ENCODE results near the gene B4GAT1. TPM values are rescaled to one million over a fixed set of nuclear protein-coding genes. Genes with fewer than 3 reads are reported as not detected.
A peak's percentile ranks its signal among the peaks of the same experiment; 100 is the strongest.

B4GAT1 gene
- total and polyA plus RNA-seq, 9 of the 15 experiments (the other 6 are each of a cell fraction or from before 2014, with no cell fraction given) = 0.86 to 9.5 (median 3.8) TPM

GRCh38 chr11:66311965-66312548 is 35.4 kb downstream of the B4GAT1 start (continued):
- TF ChIP-seq ATF6 (CRISPR knock-in tag; IDR thresholded peaks at IDR 0.05) (peak; percentile 52; the same call in 1 of the 2 replicates), SMARCE1 (IDR thresholded peaks at IDR 0.05) (peak; percentile 74; the same call in 1 of the 2 replicates), KAT2B (IDR thresholded peaks at IDR 0.05; ENCODE audit: low read depth, low read length) (no peak), DACH1 (IDR thresholded peaks at IDR 0.05; ENCODE audit: partially characterized antibody) (no peak), MLLT1 (IDR thresholded peaks at IDR 0.05) (peak in 1 of 2 experiments; percentile 59; a peak in 1 of 4 replicates), STAT6 (CRISPR knock-in tag; IDR thresholded peaks at IDR 0.05) (peak; percentile 91; the same call in 1 of the 2 replicates), ZNF780A (CRISPR knock-in tag; IDR thresholded peaks at IDR 0.05) (no peak), RBM25 (IDR thresholded peaks at IDR 0.05; ENCODE audit: low read depth, low read length, severe bottlenecking) (no peak), DLX4 (CRISPR knock-in tag; IDR thresholded peaks at IDR 0.05) (no peak), CREB1 (IDR thresholded peaks at IDR 0.05) (no peak; the same call in 1 of the 2 replicates), CREB1 (CRISPR knock-in tag; IDR thresholded peaks at IDR 0.05) (peak; percentile 71), SMARCA5 (IDR thresholded peaks at IDR 0.05) (no peak), CREB3 (tag; conservative IDR thresholded peaks at IDR 0.05; ENCODE audit: low read depth) (no peak), MAZ (CRISPR knock-in tag; conservative IDR thresholded peaks at IDR 0.05 in 1 of 2, IDR thresholded peaks at IDR 0.05 in 1 of 2) (peak in 1 of 2 experiments; percentile 78; a peak in 3 of 4 replicates), ARNT (IDR thresholded peaks at IDR 0.05) (no peak), ZZZ3 (IDR thresholded peaks at IDR 0.05) (no peak), HMG20B (CRISPR knock-in tag; IDR thresholded peaks at IDR 0.05) (no peak), TCF15 (CRISPR knock-in tag; IDR thresholded peaks at IDR 0.05) (no peak), L3MBTL2 (IDR thresholded peaks at IDR 0.05) (peak; percentile 82), TCF7 (IDR thresholded peaks at IDR 0.05; ENCODE audit: borderline replicate concordance) (no peak)
